ENCODE results near the gene ANXA3.

- TF ChIP-seq EZH2 (IDR thresholded peaks at IDR 0.05; ENCODE audit: borderline replicate concordance) = no peak
- no peak for TF ChIP-seq CTCF (IDR thresholded peaks at IDR 0.05; ENCODE audit: poor library complexity)
- no peak for TF ChIP-seq EZH2phosphoT487 (IDR thresholded peaks at IDR 0.05; ENCODE audit: low read depth, severe bottlenecking, unreplicated experiment)
Measured at GRCh38 chr4:78648640-78649363, 97.2 kb downstream of the ANXA3 start.

Data from hepatocyte (in vitro differentiated cells).